Activated naive CD4-positive, alpha-beta T cell treated with anti-CD3 and anti-CD28 coated beads, Interleukin-2, amount 50 U/mL, for 16 hours (primary cell): Measurements from ENCODE around the gene TMPRSS11F.
"Not testable (repeated sequence)": the region's sequence is repeated elsewhere in the genome, so short reads cannot be mapped to it uniquely, and the experiment has no call there.

Experiments
- DNase-seq: peaks from one replicate; pipeline ENCODE4 v3.0.0-alpha.2; 2020

The TMPRSS11F gene

GRCh38 chr4:68129793-68130192, at the start of gene TMPRSS11F:
Gene TMPRSS11F, minus strand, starts transcription at chr4:68129869. Its CDS starts 49 bp downstream, at chr4:68129820.
- DNase-seq, result no peak

GRCh38 chr4:68176904-68177303, 47.2 kb upstream of the TMPRSS11F start:
- no peak for DNase-seq

GRCh38 chr4:68176500-68176899, 46.8 kb upstream of the TMPRSS11F start:
- DNase-seq, result no peak

- DNase-seq, result no peak
Observed at GRCh38 chr4:68175562-68176155, 46.0 kb upstream of the TMPRSS11F start.

GRCh38 chr4:68174389-68174788, 44.7 kb upstream of the TMPRSS11F start:
- DNase-seq, result not testable (repeated sequence)

- not testable (repeated sequence) for DNase-seq
Observed at GRCh38 chr4:68172147-68172546, 42.5 kb upstream of the TMPRSS11F start.

GRCh38 chr4:68167706-68168105, 38.0 kb upstream of the TMPRSS11F start:
- DNase-seq, result no peak

GRCh38 chr4:68167166-68167565, 37.5 kb upstream of the TMPRSS11F start:
- DNase-seq, result no peak

GRCh38 chr4:68163754-68164153, 34.1 kb upstream of the TMPRSS11F start:
- DNase-seq, result no peak

GRCh38 chr4:68162196-68162595, 32.5 kb upstream of the TMPRSS11F start:
- no peak for DNase-seq

GRCh38 chr4:68152411-68152810, 22.7 kb upstream of the TMPRSS11F start:
- no peak for DNase-seq

GRCh38 chr4:68148800-68149685, 19.4 kb upstream of the TMPRSS11F start:
- DNase-seq, result no peak

GRCh38 chr4:68147079-68147478, 17.4 kb upstream of the TMPRSS11F start:
- DNase-seq, result no peak

GRCh38 chr4:68145261-68145660, 15.6 kb upstream of the TMPRSS11F start:
- no peak for DNase-seq

GRCh38 chr4:68141852-68142251, 12.2 kb upstream of the TMPRSS11F start:
- no peak for DNase-seq

- DNase-seq, result no peak
Observed at GRCh38 chr4:68132342-68132741, 2.7 kb upstream of the TMPRSS11F start.

GRCh38 chr4:68124262-68124661, 5.4 kb downstream of the TMPRSS11F start:
- DNase-seq, result no peak

- no peak for DNase-seq
Observed at GRCh38 chr4:68123525-68123924, 6.1 kb downstream of the TMPRSS11F start.

- DNase-seq, result no peak
Observed at GRCh38 chr4:68119921-68120320, 9.7 kb downstream of the TMPRSS11F start.

GRCh38 chr4:68110441-68110840, 19.2 kb downstream of the TMPRSS11F start:
- no peak for DNase-seq

GRCh38 chr4:68109868-68110267, 19.8 kb downstream of the TMPRSS11F start:
- DNase-seq, result no peak

- DNase-seq, result no peak
Observed at GRCh38 chr4:68082758-68083157, 46.9 kb downstream of the TMPRSS11F start.

- DNase-seq, result no peak
Observed at GRCh38 chr4:68079928-68080327, 49.7 kb downstream of the TMPRSS11F start.

- no peak for DNase-seq
Observed at GRCh38 chr4:68077737-68078136, 51.9 kb downstream of the TMPRSS11F start.
